Measurements from ENCODE around the gene RALBP1. TPM values are rescaled to one million over a fixed set of nuclear protein-coding genes. Genes with fewer than 3 reads are reported as not detected.

Gene RALBP1
- total RNA-seq, 2 donors from 2014 or later = 58.2 to 64.8 TPM

DNA sequence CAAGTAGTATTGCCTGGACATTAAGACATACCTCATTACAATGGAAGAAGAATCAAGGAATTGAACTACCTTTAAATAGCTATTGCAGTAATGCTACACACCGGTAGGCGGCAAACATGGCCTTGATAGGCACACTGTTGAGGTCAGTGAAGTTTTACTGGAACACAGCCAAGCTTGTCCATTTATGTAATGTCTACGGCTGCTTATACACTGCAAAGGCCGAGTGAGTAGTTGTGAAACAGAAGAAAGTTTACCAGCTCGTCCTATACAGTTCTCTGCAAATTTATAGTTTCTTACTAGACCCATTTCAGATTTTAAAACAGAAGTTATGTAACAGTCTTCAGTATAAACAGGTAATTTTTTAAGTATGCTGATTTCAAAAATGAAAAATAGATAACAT lies 100.2 kb downstream of the RALBP1 start:
- peak; percentile 88 for DNase-seq (ENCODE audit: low spot score)
- intact Hi-C loops (cut with DNase I) = no loop called here

DNA sequence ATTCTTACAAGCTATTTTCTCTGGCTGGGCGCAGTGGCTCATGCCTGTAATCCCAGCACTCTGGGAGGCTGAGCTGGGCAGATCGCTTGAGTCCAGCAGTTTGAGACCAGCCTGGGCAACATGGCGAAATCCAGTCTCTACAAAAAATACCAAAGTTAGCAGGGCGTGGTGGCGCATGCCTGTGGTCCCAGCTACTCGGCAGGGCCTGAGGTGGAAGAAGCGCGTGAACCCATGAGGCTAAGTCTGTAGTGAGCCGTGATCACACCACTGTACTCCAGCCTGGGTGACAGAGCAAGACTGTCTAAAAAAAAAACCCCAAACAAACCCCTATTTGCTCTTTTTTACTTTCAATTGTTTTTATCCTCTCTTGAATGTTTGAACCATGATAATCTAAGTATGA lies 102.0 kb downstream of the RALBP1 start:
- DNase-seq (ENCODE audit: low spot score) = no peak
- Histone ChIP-seq H3K36me3 (peaks cover 0 to 5% of the 10 kb centered on the region in 2 donors), H3K27me3 (replicated peaks; ENCODE audit: insufficient read depth) (no peaks in the 10 kb centered on the region), H3K4me1 (replicated peaks) (no peaks in the 10 kb centered on the region), H3K27ac (no peak overlapping the region), H3K4me3 (no peak overlapping the region), H3K9me3 (no peaks in the 10 kb centered on the region)
- 96% methylated on average over 9 of the region's 9 CpGs for WGBS
- TF ChIP-seq, protein P1, sequence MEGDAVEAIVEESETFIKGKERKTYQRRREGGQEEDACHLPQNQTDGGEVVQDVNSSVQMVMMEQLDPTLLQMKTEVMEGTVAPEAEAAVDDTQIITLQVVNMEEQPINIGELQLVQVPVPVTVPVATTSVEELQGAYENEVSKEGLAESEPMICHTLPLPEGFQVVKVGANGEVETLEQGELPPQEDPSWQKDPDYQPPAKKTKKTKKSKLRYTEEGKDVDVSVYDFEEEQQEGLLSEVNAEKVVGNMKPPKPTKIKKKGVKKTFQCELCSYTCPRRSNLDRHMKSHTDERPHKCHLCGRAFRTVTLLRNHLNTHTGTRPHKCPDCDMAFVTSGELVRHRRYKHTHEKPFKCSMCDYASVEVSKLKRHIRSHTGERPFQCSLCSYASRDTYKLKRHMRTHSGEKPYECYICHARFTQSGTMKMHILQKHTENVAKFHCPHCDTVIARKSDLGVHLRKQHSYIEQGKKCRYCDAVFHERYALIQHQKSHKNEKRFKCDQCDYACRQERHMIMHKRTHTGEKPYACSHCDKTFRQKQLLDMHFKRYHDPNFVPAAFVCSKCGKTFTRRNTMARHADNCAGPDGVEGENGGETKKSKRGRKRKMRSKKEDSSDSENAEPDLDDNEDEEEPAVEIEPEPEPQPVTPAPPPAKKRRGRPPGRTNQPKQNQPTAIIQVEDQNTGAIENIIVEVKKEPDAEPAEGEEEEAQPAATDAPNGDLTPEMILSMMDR (IDR thresholded peaks at IDR 0.05) = no peak
- no peak for TF ChIP-seq POLR2AphosphoS5 (IDR thresholded peaks at IDR 0.05)
- no peak for TF ChIP-seq POLR2A (IDR thresholded peaks at IDR 0.05)
- intact Hi-C loops (cut with DNase I) = no loop called here

More for the DNA sequence above, 100.2 kb downstream of the RALBP1 start:
- H3K36me3 ChIP-seq = peaks cover 0 to 2% of the 10 kb centered on the region in 2 donors
- 16% methylated on average over 5 of the region's 5 CpGs for WGBS
- no peak overlapping the region for H3K4me3 ChIP-seq
- no peaks in the 10 kb centered on the region for H3K9me3 ChIP-seq
- H3K27ac ChIP-seq = no peak overlapping the region
- H3K4me1 ChIP-seq (replicated peaks) = no peaks in the 10 kb centered on the region
- TF ChIP-seq POLR2A (IDR thresholded peaks at IDR 0.05) = no peak
- TF ChIP-seq POLR2AphosphoS5 (IDR thresholded peaks at IDR 0.05) = peak; percentile 78
- TF ChIP-seq, protein P1 (IDR thresholded peaks at IDR 0.05) = peak; percentile 62 to 87 (median 77)
- H3K27me3 ChIP-seq (replicated peaks; ENCODE audit: insufficient read depth) = no peaks in the 10 kb centered on the region

DNA sequence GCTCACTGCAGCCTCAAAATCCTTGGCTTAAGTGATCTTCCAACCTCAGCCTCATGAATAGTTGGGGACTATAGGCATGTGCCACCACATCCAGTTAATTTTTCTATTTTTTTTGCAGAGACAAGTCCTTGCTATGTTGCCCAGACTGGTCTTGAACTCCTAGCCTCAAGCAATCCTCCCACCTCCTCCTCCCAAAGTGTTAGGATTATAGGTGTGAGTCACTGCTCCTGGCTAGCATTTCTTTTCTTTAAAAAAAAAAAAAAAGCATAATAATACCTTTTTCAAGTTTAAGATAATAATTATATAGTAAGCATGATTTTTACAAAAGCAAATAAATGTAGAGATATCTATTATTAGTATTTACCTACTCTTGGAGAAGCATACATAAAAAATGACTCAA lies 103.0 kb downstream of the RALBP1 start:
- H3K4me3 ChIP-seq = no peak overlapping the region
- intact Hi-C loops (cut with DNase I) = no loop called here
- H3K27me3 ChIP-seq (replicated peaks; ENCODE audit: insufficient read depth) = no peaks in the 10 kb centered on the region
- DNase-seq (ENCODE audit: low spot score) = no peak
- no peak overlapping the region for H3K27ac ChIP-seq
- TF ChIP-seq POLR2AphosphoS5 (IDR thresholded peaks at IDR 0.05) (no peak), POLR2A (IDR thresholded peaks at IDR 0.05) (no peak)
- TF ChIP-seq, protein P1 (IDR thresholded peaks at IDR 0.05) = no peak
- peaks cover 0 to 5% of the 10 kb centered on the region in 2 donors for H3K36me3 ChIP-seq
- H3K9me3 ChIP-seq = no peaks in the 10 kb centered on the region
- no peaks in the 10 kb centered on the region for H3K4me1 ChIP-seq (replicated peaks)

DNA sequence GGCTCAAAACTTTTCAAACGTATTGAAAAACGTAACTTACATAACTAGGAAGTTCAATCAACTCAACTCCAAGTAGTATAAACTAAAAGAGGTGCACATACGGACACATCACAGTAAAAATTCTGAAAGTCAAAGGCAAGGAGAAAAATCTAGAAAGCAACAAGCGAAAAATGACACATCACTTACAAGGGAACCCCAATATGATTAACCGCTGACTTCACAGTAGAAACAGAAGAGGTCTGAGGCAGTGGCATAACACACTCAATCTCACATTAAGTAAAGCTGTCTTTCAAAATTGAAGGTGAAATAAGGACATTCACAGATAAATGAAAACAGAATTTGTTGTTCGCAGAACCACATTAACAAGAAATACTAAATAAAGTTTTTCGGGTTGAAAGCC lies 106.4 kb downstream of the RALBP1 start:
- Histone ChIP-seq H3K27ac (no peak overlapping the region), H3K4me1 (replicated peaks) (no peaks in the 10 kb centered on the region), H3K9me3 (no peaks in the 10 kb centered on the region), H3K4me3 (no peak overlapping the region), H3K36me3 (peaks cover 0 to 5% of the 10 kb centered on the region in 2 donors), H3K27me3 (replicated peaks; ENCODE audit: insufficient read depth) (no peaks in the 10 kb centered on the region)
- DNase-seq (ENCODE audit: low spot score) = no peak
- TF ChIP-seq POLR2AphosphoS5 (IDR thresholded peaks at IDR 0.05) (no peak), POLR2A (IDR thresholded peaks at IDR 0.05) (no peak)
- TF ChIP-seq, protein P1 (IDR thresholded peaks at IDR 0.05) = no peak
- 96% methylated on average over 7 of the region's 7 CpGs for WGBS
- intact Hi-C loops (cut with DNase I) = no loop called here

DNA sequence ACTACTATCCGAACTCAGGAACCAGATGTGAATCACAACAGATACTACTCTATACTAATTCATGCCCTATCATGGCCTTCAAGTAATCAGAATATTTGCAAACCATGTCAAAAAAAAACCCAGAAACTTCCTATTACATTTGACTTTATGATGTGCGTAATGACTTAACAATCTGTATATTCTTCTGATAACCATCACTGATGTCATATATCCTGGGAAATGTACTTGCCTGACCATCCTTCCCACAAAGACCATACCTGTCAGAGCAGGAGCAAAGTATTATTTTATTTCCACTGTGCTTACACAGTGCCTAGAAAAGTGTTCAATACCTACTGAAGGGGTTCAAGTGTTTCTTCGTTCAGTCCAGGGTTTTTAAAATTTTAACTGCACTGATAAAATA lies 111.5 kb downstream of the RALBP1 start:
- H3K4me1 ChIP-seq (replicated peaks) = no peaks in the 10 kb centered on the region
- no peaks in the 10 kb centered on the region for H3K27me3 ChIP-seq (replicated peaks; ENCODE audit: insufficient read depth)
- no peaks in the 10 kb centered on the region for H3K36me3 ChIP-seq
- intact Hi-C loops (cut with DNase I) = no loop called here
- H3K9me3 ChIP-seq = no peaks in the 10 kb centered on the region
- no peak overlapping the region for H3K4me3 ChIP-seq
- TF ChIP-seq, protein P1 (IDR thresholded peaks at IDR 0.05) = no peak
- TF ChIP-seq POLR2A (IDR thresholded peaks at IDR 0.05) (no peak), POLR2AphosphoS5 (IDR thresholded peaks at IDR 0.05) (no peak)
- 92% methylated on average over 3 of the region's 3 CpGs for WGBS
- no peak overlapping the region for H3K27ac ChIP-seq
- DNase-seq (ENCODE audit: low spot score) = no peak
